Measurements from ENCODE around the gene TTLL12.

- TF ChIP-seq POLR2A (IDR thresholded peaks at IDR 0.05; ENCODE audit: low read length): no peak
- TF ChIP-seq GATA1 (IDR thresholded peaks at IDR 0.05; ENCODE audit: low read depth, low read length): no peak
These were observed 31.1 kb downstream of the TTLL12 start for GRCh38 chr22:43155789-43156188.
